Hematopoietic multipotent progenitor cell treated with erythropoietin and hydrocortisone succinate and interleukin-3 and kit ligand, for 4 days (in vitro differentiated cells): Measurements from ENCODE around the gene TTBK1.
A peak's percentile ranks its signal among the peaks of the same experiment; 100 is the strongest.

Experiments
- DNase-seq: peaks from one replicate; pipeline ENCODE4 v3.0.0-alpha.2; 2015

TTBK1 gene

GRCh38 chr6:43226192-43226851 lies 17.0 kb upstream of the TTBK1 start:
- peak; percentile 92 for DNase-seq

- peak; percentile 83 for DNase-seq
These were observed 14.1 kb upstream of the TTBK1 start, which contains the start of gene DNPH1 for GRCh38 chr6:43228951-43229802. Gene DNPH1, minus strand, starts transcription at chr6:43229481. Its CDS starts 25 bp downstream, at chr6:43229456.

GRCh38 chr6:43229803-43230620 lies 13.3 kb upstream of the TTBK1 start:
- DNase-seq = no peak

- DNase-seq = no peak
These were observed 12.2 kb upstream of the TTBK1 start for GRCh38 chr6:43231053-43231452.

GRCh38 chr6:43231735-43232450 lies 11.4 kb upstream of the TTBK1 start:
- DNase-seq = no peak

GRCh38 chr6:43235841-43236240 lies 7.4 kb upstream of the TTBK1 start:
- DNase-seq = no peak

GRCh38 chr6:43239054-43239453 lies 4.2 kb upstream of the TTBK1 start:
- DNase-seq = no peak

- DNase-seq = no peak
These were observed 2.3 kb upstream of the TTBK1 start for GRCh38 chr6:43240950-43241349.

GRCh38 chr6:43241446-43241845 lies 1.8 kb upstream of the TTBK1 start:
- DNase-seq = peak; percentile 45

- DNase-seq = no peak
These were observed 512 bp downstream of the TTBK1 start for GRCh38 chr6:43243664-43244321.

- peak; percentile 81 for DNase-seq
These were observed 3.2 kb downstream of the TTBK1 start for GRCh38 chr6:43246301-43247113.

GRCh38 chr6:43247114-43247999 lies 4.1 kb downstream of the TTBK1 start:
- DNase-seq = peak; percentile 91

GRCh38 chr6:43248101-43248500 lies 4.8 kb downstream of the TTBK1 start:
- no peak for DNase-seq

GRCh38 chr6:43248791-43249190 lies 5.5 kb downstream of the TTBK1 start:
- DNase-seq = no peak

- no peak for DNase-seq
These were observed 7.7 kb downstream of the TTBK1 start for GRCh38 chr6:43250992-43251373.

- DNase-seq = no peak
These were observed 10.1 kb downstream of the TTBK1 start for GRCh38 chr6:43253401-43253800.

- DNase-seq = no peak
These were observed 11.0 kb downstream of the TTBK1 start for GRCh38 chr6:43254138-43254817.

- DNase-seq = no peak
These were observed 11.6 kb downstream of the TTBK1 start for GRCh38 chr6:43254846-43255245.

- no peak for DNase-seq
These were observed 12.2 kb downstream of the TTBK1 start for GRCh38 chr6:43255408-43256054.
